Measurements from ENCODE around the gene HSDL1. TPM values are rescaled to one million over a fixed set of nuclear protein-coding genes. Genes with fewer than 3 reads are reported as not detected.

Gene HSDL1
- total RNA-seq, 4 donors from 2014 or later, result 8.3 to 22.8 (median 12.4) TPM

DNA sequence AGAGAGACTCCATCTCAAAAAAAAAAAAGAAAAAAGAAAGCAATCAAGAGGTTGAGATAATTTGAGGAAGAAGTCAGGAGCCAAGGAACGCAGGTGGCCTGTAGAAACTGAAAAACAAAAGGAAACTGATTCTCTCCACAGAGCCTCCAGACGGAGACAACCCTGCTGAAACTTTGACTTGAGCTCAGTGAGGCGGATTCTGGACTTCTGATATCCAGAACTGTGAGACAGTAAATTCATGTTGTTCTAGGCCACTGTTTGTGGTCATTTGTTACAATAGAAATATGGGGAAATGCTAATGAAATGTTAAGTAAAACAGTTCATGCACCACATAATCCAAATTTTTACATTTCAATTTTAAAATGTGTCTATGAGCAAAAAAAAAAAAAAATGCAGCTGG, 33.5 kb downstream of the HSDL1 start:
- no peaks in the 10 kb centered on the region for H3K9me3 ChIP-seq
- peaks cover 23% of the 10 kb centered on the region for H3K4me1 ChIP-seq
- H3K27ac ChIP-seq, result no peak overlapping the region
- H3K4me3 ChIP-seq, result no peak overlapping the region
- TF ChIP-seq, protein P1, sequence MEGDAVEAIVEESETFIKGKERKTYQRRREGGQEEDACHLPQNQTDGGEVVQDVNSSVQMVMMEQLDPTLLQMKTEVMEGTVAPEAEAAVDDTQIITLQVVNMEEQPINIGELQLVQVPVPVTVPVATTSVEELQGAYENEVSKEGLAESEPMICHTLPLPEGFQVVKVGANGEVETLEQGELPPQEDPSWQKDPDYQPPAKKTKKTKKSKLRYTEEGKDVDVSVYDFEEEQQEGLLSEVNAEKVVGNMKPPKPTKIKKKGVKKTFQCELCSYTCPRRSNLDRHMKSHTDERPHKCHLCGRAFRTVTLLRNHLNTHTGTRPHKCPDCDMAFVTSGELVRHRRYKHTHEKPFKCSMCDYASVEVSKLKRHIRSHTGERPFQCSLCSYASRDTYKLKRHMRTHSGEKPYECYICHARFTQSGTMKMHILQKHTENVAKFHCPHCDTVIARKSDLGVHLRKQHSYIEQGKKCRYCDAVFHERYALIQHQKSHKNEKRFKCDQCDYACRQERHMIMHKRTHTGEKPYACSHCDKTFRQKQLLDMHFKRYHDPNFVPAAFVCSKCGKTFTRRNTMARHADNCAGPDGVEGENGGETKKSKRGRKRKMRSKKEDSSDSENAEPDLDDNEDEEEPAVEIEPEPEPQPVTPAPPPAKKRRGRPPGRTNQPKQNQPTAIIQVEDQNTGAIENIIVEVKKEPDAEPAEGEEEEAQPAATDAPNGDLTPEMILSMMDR (IDR thresholded peaks at IDR 0.05), result no peak
- TF ChIP-seq EP300 (IDR thresholded peaks at IDR 0.05) (no peak), POLR2AphosphoS5 (IDR thresholded peaks at IDR 0.05) (no peak), POLR2A (IDR thresholded peaks at IDR 0.05) (no peak)
- DNase-seq (ENCODE audit: low spot score in 2 of 2), result no peak
- peaks cover 3% of the 10 kb centered on the region for H3K36me3 ChIP-seq
- WGBS, result 68% methylated on average over 3 of the region's 3 CpGs
- no peaks in the 10 kb centered on the region for H3K27me3 ChIP-seq

DNA sequence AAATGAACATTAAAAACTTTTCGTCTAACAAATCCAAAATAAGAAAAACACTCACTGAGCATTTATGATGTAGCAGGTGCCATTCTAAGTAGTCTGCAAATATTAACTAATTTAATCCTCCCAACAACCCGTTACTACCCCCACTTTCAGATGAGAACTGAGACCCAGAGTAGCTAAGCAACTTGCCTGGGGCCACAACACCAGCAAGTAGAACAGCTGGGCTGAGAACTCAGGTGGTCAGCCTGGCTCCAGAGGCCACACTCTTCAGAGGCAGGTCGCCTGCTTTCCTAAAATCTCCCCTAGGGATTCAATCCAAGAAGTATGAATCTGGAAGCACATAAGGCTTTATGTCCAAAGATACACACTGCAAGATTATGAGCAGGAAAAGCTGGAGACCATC, 34.5 kb downstream of the HSDL1 start:
- no peak for TF ChIP-seq EP300 (IDR thresholded peaks at IDR 0.05)
- TF ChIP-seq, protein P1 (IDR thresholded peaks at IDR 0.05), result no peak
- no peak overlapping the region for H3K4me3 ChIP-seq
- DNase-seq (ENCODE audit: low spot score in 2 of 2), result no peak
- H3K36me3 ChIP-seq, result peaks cover 3% of the 10 kb centered on the region
- H3K27me3 ChIP-seq, result no peaks in the 10 kb centered on the region
- H3K27ac ChIP-seq, result no peak overlapping the region
- H3K4me1 ChIP-seq, result peaks cover 19% of the 10 kb centered on the region
- no peaks in the 10 kb centered on the region for H3K9me3 ChIP-seq
- 92% methylated on average over 3 of the region's 3 CpGs for WGBS

DNA sequence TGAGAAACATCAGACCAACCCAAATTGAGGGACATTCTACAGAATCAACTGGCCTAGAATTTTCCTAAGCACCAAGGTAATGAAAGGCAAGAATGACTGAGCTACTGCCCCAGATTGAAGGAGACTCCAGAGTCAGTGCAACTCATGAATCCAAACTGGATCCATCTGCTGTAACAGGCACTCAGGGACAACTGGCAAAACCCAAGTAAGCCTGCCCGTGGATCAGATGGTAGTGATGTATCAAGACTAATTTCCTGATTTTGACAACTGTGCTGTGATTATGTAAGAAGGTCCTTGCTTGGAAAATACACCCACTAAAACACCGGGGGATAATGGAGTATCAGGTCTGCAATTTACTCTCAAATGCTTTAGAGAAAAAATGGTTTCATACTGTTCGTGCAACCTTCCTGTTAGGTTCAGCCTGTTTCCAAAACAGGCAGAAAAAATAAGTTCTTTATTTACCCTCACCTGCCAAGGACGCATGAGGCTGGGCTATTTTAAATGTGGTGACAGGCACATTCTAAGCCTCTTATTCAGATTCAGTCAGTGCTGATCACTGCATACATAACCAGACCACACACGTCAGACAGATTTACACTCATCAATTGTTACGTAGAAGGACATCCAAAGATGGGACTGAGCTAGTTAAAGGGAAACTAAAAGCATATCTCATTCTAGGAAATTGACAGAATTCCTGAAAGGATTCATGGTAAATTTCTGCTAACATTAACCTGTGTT, 35.2 kb downstream of the HSDL1 start:
- no peaks in the 10 kb centered on the region for H3K27me3 ChIP-seq
- no peak for TF ChIP-seq POLR2A (IDR thresholded peaks at IDR 0.05)
- no peak for TF ChIP-seq POLR2AphosphoS5 (IDR thresholded peaks at IDR 0.05)
- TF ChIP-seq EP300 (IDR thresholded peaks at IDR 0.05), result no peak
- TF ChIP-seq, protein P1 (IDR thresholded peaks at IDR 0.05), result no peak
- H3K4me1 ChIP-seq, result peaks cover 12% of the 10 kb centered on the region
- 54% methylated on average over 6 of the region's 6 CpGs for WGBS
- no peak for DNase-seq (ENCODE audit: low spot score in 2 of 2)
- no peak overlapping the region for H3K4me3 ChIP-seq
- H3K9me3 ChIP-seq, result no peaks in the 10 kb centered on the region
- no peak overlapping the region for H3K27ac ChIP-seq
- H3K36me3 ChIP-seq, result peaks cover 3% of the 10 kb centered on the region

DNA sequence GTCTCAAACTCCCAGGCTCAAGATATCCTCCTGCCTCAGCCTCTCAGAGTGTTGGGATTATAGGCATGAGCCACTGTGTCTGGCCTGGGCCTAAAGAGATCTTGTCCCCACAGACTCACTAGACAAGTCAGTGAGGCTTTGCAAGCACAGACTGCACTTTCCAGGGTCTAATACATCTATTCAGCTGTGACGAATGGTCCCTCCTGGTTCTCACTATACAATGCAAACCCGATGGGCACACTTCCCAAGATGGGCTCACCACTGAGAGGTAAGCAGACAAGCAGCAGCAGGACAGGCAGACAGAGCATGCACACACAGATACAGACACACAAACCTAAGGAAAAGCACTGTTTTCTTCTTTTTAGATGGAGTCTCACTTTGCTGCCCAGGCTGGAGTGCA, 37.1 kb downstream of the HSDL1 start:
- Histone ChIP-seq H3K27me3 (no peaks in the 10 kb centered on the region), H3K36me3 (peaks cover 3% of the 10 kb centered on the region), H3K4me3 (no peak overlapping the region), H3K9me3 (no peaks in the 10 kb centered on the region), H3K27ac (no peak overlapping the region), H3K4me1 (peaks cover 15% of the 10 kb centered on the region)
- WGBS, result 79% methylated on average over 2 of the region's 2 CpGs
- TF ChIP-seq POLR2A (IDR thresholded peaks at IDR 0.05) (no peak), EP300 (IDR thresholded peaks at IDR 0.05) (no peak), POLR2AphosphoS5 (IDR thresholded peaks at IDR 0.05) (no peak)
- TF ChIP-seq, protein P1 (IDR thresholded peaks at IDR 0.05), result no peak
- DNase-seq (ENCODE audit: low spot score in 2 of 2), result no peak

DNA sequence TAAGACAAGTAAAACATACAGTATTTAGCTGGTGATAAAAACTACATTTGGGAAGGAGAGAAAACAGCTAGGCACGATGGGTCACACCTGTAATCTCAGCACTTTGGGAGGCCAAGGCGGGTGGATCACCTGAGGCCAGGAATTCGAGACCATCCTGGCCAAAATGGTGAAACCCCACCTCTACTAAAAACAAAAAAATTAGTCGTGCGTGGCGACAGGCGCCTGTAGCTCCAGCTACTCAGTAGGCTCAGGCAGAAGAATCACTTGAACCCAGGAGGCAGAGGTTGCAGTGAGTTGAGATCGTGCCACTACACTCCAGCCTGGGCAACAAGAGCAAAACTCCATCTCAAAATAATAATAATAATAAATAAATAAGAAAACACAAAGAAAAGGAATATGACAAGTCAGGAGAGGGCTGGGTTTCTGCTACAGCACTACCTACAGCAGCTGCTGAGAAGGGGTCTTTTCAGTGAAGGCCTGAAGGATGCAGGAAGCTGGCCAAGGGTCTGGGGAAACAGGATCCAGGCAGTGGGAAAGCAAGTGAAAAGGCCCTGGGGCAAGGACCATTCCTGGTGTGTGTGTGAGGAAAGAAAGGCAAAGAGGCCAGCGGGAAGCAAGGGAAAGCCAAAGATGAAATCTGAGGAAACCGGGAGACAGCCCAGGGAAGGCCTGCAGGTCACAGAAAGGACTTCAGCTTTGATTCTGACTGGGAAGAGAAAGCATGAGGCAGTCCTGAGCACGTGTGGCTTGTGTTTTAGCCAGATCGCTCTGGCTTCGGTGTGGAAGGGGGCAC, 38.8 kb downstream of the HSDL1 start:
- TF ChIP-seq POLR2A (IDR thresholded peaks at IDR 0.05) (no peak), EP300 (IDR thresholded peaks at IDR 0.05) (no peak), POLR2AphosphoS5 (IDR thresholded peaks at IDR 0.05) (no peak)
- TF ChIP-seq, protein P1 (IDR thresholded peaks at IDR 0.05), result no peak
- peaks cover 9% of the 10 kb centered on the region for H3K36me3 ChIP-seq
- peaks cover 12% of the 10 kb centered on the region for H3K4me1 ChIP-seq
- H3K9me3 ChIP-seq, result no peaks in the 10 kb centered on the region
- H3K27me3 ChIP-seq, result no peaks in the 10 kb centered on the region
- no peak overlapping the region for H3K27ac ChIP-seq
- DNase-seq (ENCODE audit: low spot score in 2 of 2), result no peak
- H3K4me3 ChIP-seq, result no peak overlapping the region
- 83% methylated on average over 13 of the region's 13 CpGs for WGBS
